B cell (primary cell): Measurements from ENCODE around the gene TKT. TPM values are rescaled to one million over a fixed set of nuclear protein-coding genes. Genes with fewer than 3 reads are reported as not detected.

Experiments used
- ATAC-seq: fragments of 200-7000 bp; cut with Tn5 transposase; one replicate; pipeline ENCODE4 v1.10.0; 2021; ENCODE audit warnings: low read depth, mild to moderate bottlenecking, moderate number of reproducible peaks, moderate library complexity
- CTCF ChIA-PET: fragments of 350-600 bp; sonication (Branson Sonifier 250); formaldehyde crosslinking; loops from one replicate; lab custom pipeline; 2021; ENCODE audit warnings: antibody characterized with exemption, inconsistent platforms; lab: Charles Lee
- POLR2A ChIA-PET: fragments of 350-600 bp; sonication (Branson Sonifier 250); formaldehyde crosslinking; loops from one replicate; lab custom pipeline; 2021; ENCODE audit warnings: antibody characterized with exemption; lab: Charles Lee
- DNase-seq: peaks from one replicate; pipeline ENCODE4 v3.0.0; 2013
- H2AFZ ChIP-seq: 2 replicates; pipeline ENCODE4 v1.6.1; 2012; ENCODE audit warnings: mild to moderate bottlenecking, low read depth, low read length; ENCODE audit not compliant: insufficient read depth, poor library complexity, severe bottlenecking
- H3K27ac ChIP-seq, 2 donors: 1 replicate in 1 of 2; 2 replicates in 1 of 2; pipeline ENCODE4 v1.5.1; 2012 to 2013; ENCODE audit warnings: low read length in 2 of 2, mild to moderate bottlenecking in 2 of 2, moderate library complexity in 1 of 2
- H3K27me3 ChIP-seq, 4 experiments: fragments of 200-600 bp in 1 of 4; sonication (generic) in 1 of 4; replicated peaks in 1 of 4; 1 replicate in 2 of 4; 2 replicates in 2 of 4; pipeline versions ENCODE4 v1.6.1 to v1.7.0; 2013 to 2016; ENCODE audit warnings: low read length in 3 of 4, mild to moderate bottlenecking in 2 of 4, mixed read lengths in 1 of 4, moderate library complexity in 1 of 4; ENCODE audit not compliant: insufficient read depth in 4 of 4, control insufficient read depth in 3 of 4; ENCODE audit errors: control extremely low read depth in 1 of 4
- H3K36me3 ChIP-seq, 2 experiments: replicated peaks in 1 of 2; 1 replicate in 1 of 2; 2 replicates in 1 of 2; pipeline versions ENCODE4 v1.6.1 to v1.7.1; 2013; ENCODE audit warnings: low read length in 1 of 2; ENCODE audit not compliant: insufficient read depth in 2 of 2, control insufficient read depth in 1 of 2; ENCODE audit errors: control extremely low read depth in 1 of 2, extremely low read depth in 1 of 2
- H3K4me1 ChIP-seq, 2 donors: fragments of 200-600 bp in 1 of 2; sonication (generic) in 1 of 2; 1 replicate in 1 of 2; 2 replicates in 1 of 2; pipeline versions ENCODE4 v1.5.1 to v1.6.1; 2013 to 2017; ENCODE audit warnings: low read length in 2 of 2; ENCODE audit not compliant: control insufficient read depth in 2 of 2, insufficient read depth in 2 of 2
- H3K4me2 ChIP-seq: replicated peaks from 2 replicates; pipeline ENCODE3; 2012; ENCODE audit warnings: mild to moderate bottlenecking, low read depth, low read length; ENCODE audit not compliant: poor library complexity, severe bottlenecking
- H3K4me3 ChIP-seq, 5 experiments: fragments of 200-600 bp in 1 of 5; sonication (generic) in 1 of 5; 1 replicate in 3 of 5; 2 replicates in 2 of 5; pipeline versions ENCODE4 v1.5.1 to v1.7.0; 2011 to 2016; ENCODE audit warnings: low read length in 4 of 5, mild to moderate bottlenecking in 4 of 5, low read depth in 2 of 5, control low read depth in 1 of 5, moderate library complexity in 1 of 5; ENCODE audit not compliant: insufficient read depth in 1 of 5; ENCODE audit errors: control extremely low read depth in 1 of 5, extremely low read depth in 1 of 5
- H3K79me2 ChIP-seq: fragments of 200-600 bp; sonication (generic); one replicate; pipeline ENCODE4 v1.6.0; 2016; ENCODE audit warnings: low read length; ENCODE audit not compliant: control insufficient read depth, insufficient read depth
- H3K9ac ChIP-seq: fragments of 200-600 bp; sonication (generic); 2 replicates; pipeline ENCODE4 v1.6.1; 2017; ENCODE audit warnings: mild to moderate bottlenecking, low read length, moderate library complexity
- H3K9me3 ChIP-seq, 3 donors: one replicate each; pipeline versions ENCODE4 v1.6.1 to v1.7.1; 2013; ENCODE audit warnings: low read length in 2 of 3; ENCODE audit not compliant: control insufficient read depth in 2 of 3, insufficient read depth in 1 of 3; ENCODE audit errors: control extremely low read depth in 1 of 3
- H4K20me1 ChIP-seq: 2 replicates; pipeline ENCODE4 v1.6.0; 2012; ENCODE audit warnings: mild to moderate bottlenecking, low read length; ENCODE audit not compliant: insufficient read depth, control insufficient read depth, poor library complexity, severe bottlenecking
- H3K27ac Mint-ChIP-seq: one replicate; pipeline ENCODE4 v1.8.0; 2021; ENCODE audit warnings: mixed read lengths
- H3K27me3 Mint-ChIP-seq: one replicate; pipeline ENCODE4 v1.8.0; 2021; ENCODE audit warnings: mixed read lengths
- H3K4me1 Mint-ChIP-seq: one replicate; pipeline ENCODE4 v1.8.0; 2021; ENCODE audit warnings: mixed read lengths
- H3K4me3 Mint-ChIP-seq: one replicate; pipeline ENCODE4 v1.8.0; 2021; ENCODE audit warnings: mixed read lengths
- H3K9me3 Mint-ChIP-seq: one replicate; pipeline ENCODE4 v1.8.0; 2022; ENCODE audit warnings: mixed read lengths; ENCODE audit not compliant: insufficient read depth
- EZH2 ChIP-seq: IDR thresholded peaks from 2 replicates; pipeline ENCODE4 v1.6.1; 2012; ENCODE audit warnings: borderline replicate concordance, low read depth, mild to moderate bottlenecking, moderate library complexity, low read length; ENCODE audit not compliant: insufficient read depth, poor library complexity, severe bottlenecking
- WGBS: methylation state at CpG from one replicate; pipeline ENCODE4 v1.1.5; 2013; ENCODE audit warnings: missing lambda C conversion rate; ENCODE audit not compliant: insufficient coverage; 5-methylcytosine and 5-hydroxymethylcytosine counted together
- intact Hi-C: fragments of 100-400 bp; cut with micrococcal nuclease; formaldehyde crosslinking; loops from one replicate; pipeline ENCODE4 v1.10.0; 2022
- polyA plus RNA-seq: library from polyadenylated mRNA; depleted of rRNA; stranded (reverse); fragments of >200 nt; gene quantifications from 2 replicates; pipeline ENCODE4 v1.2.3, GENCODE V29; 2012
- total RNA-seq, 2 donors: library from RNA; stranded (reverse); fragments of 120-200 nt in 1 of 2; gene quantifications; 1 replicate in 1 of 2; 2 replicates in 1 of 2; pipeline versions ENCODE4 v1.2.3 to v1.2.4, GENCODE V29; 2013 to 2022
- TF ChIP-seq, protein P1 (sequence below): fragments of 200-600 bp; IDR thresholded peaks from one replicate; pipeline ENCODE4 v1.8.0; 2022; ENCODE audit warnings: antibody characterized with exemption, mild to moderate bottlenecking

The TKT gene
- total and polyA plus RNA-seq, 2 donors (not counting 1 experiment from before 2014, with no cell fraction given) = 69.5 to 81.0 TPM

DNA sequence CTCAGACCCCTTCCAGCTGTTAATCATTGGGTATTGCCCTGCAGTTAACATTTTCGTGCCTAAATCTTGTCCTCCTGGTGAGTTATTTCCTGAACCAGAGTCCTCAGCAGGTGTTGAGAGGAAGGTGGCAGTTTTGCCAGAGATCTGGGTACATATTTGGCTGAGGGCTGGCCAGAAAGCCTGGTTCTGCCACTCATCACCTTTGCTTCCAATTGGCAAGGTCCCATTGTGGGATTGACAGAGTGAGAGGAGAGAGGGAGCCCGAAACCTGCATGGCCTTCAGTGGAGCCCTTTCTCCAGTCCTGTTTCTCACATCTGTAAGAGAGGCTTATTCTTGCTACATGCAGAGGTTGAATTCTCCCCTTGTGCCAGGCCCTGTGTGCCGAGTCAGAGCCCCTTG lies 8.9 kb upstream of the TKT start:
- Histone ChIP-seq H3K9ac (no peak overlapping the region), H3K36me3 (no peaks in the 10 kb centered on the region), H3K27ac (no peak overlapping the region), H4K20me1 (no peaks in the 10 kb centered on the region), H3K27me3 (no peaks in the 10 kb centered on the region), H2AFZ (no peak overlapping the region), H3K4me3 (no peak overlapping the region), H3K4me2 (no peak overlapping the region), H3K4me1 (no peaks in the 10 kb centered on the region), H3K79me2 (no peaks in the 10 kb centered on the region), H3K9me3 (no peaks in the 10 kb centered on the region)
- Mint-ChIP-seq H3K27ac (no peak overlapping the region), H3K4me1 (no peaks in the 10 kb centered on the region), H3K27me3 (no peaks in the 10 kb centered on the region), H3K9me3 (no peaks in the 10 kb centered on the region), H3K4me3 (no peak overlapping the region)
- POLR2A ChIA-PET = no interaction called here
- 73% methylated on average over 3 of the region's 3 CpGs for WGBS
- DNase-seq (no peak), ATAC-seq (no peak)
- intact Hi-C loops = no loop called here
- CTCF ChIA-PET = interaction anchor here (0.7 kb wide), 2 partner anchors 444 to 592 kb away, joined by 3 to 4 read pairs; no protein-coding TSS in a partner anchor
- TF ChIP-seq EZH2 = no peak
- TF ChIP-seq, protein P1, sequence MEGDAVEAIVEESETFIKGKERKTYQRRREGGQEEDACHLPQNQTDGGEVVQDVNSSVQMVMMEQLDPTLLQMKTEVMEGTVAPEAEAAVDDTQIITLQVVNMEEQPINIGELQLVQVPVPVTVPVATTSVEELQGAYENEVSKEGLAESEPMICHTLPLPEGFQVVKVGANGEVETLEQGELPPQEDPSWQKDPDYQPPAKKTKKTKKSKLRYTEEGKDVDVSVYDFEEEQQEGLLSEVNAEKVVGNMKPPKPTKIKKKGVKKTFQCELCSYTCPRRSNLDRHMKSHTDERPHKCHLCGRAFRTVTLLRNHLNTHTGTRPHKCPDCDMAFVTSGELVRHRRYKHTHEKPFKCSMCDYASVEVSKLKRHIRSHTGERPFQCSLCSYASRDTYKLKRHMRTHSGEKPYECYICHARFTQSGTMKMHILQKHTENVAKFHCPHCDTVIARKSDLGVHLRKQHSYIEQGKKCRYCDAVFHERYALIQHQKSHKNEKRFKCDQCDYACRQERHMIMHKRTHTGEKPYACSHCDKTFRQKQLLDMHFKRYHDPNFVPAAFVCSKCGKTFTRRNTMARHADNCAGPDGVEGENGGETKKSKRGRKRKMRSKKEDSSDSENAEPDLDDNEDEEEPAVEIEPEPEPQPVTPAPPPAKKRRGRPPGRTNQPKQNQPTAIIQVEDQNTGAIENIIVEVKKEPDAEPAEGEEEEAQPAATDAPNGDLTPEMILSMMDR = no peak

DNA sequence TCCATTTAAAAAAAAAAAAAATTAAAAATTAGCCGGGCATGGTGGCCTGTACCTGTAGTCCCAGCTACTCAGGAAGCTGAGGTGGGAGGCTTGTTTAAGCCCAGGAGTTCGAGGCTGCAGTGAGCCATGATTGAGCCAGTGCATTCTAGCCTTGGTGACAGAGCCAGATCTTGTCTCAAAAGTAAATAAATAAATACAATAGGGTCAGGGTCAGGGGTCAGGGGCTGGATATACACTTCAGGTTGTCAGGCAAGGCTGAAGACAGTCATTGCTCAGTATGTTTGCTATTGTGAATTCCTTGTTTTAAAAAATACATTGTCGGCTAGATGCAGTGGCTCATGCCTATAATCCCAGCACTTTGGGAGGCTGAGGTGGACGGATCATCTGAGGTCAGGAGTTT lies 8.1 kb upstream of the TKT start:
- no peaks in the 10 kb centered on the region for H3K9me3 ChIP-seq
- no peaks in the 10 kb centered on the region for H3K4me1 ChIP-seq
- WGBS = 92% methylated on average over 2 of the region's 4 CpGs
- H3K36me3 ChIP-seq = no peaks in the 10 kb centered on the region
- ChIA-PET CTCF (no interaction called here), POLR2A (no interaction called here)
- ATAC-seq (no peak), DNase-seq (no peak)
- Mint-ChIP-seq H3K4me3 (no peak overlapping the region), H3K9me3 (no peaks in the 10 kb centered on the region), H3K27me3 (no peaks in the 10 kb centered on the region), H3K4me1 (no peaks in the 10 kb centered on the region), H3K27ac (no peak overlapping the region)
- intact Hi-C loops = no loop called here
- no peak overlapping the region for H2AFZ ChIP-seq
- TF ChIP-seq EZH2 = no peak
- TF ChIP-seq, protein P1 = no peak
- H3K79me2 ChIP-seq = no peaks in the 10 kb centered on the region
- H3K4me3 ChIP-seq = no peak overlapping the region
- no peak overlapping the region for H3K27ac ChIP-seq
- H3K4me2 ChIP-seq = no peak overlapping the region
- H3K9ac ChIP-seq = no peak overlapping the region
- no peaks in the 10 kb centered on the region for H4K20me1 ChIP-seq
- no peaks in the 10 kb centered on the region for H3K27me3 ChIP-seq
